K562 (cell line): ENCODE measurements around the gene TEDDM1.

Experiments
- KAT8 ChIP-seq: fragments of 450-650 bp; IDR thresholded peaks from 2 replicates; pipeline ENCODE4 v1.6.1; 2016; ENCODE audit warnings: low read depth, mild to moderate bottlenecking
- MED1 ChIP-seq: sonication (generic); formaldehyde crosslinking; IDR thresholded peaks from 2 replicates; pipeline ENCODE4 v1.8.1; 2023; ENCODE audit warnings: missing genetic modification reagents, borderline replicate concordance
- POLR2AphosphoS5 ChIP-seq: IDR thresholded peaks from 2 replicates; pipeline ENCODE4 v1.6.1; 2011; ENCODE audit warnings: mild to moderate bottlenecking, low read depth, low read length, moderate library complexity; ENCODE audit not compliant: control insufficient read depth, insufficient read depth
- PTTG1 ChIP-seq: fragments of 450-650 bp; IDR thresholded peaks from 2 replicates; pipeline ENCODE4 v1.6.1; 2016; ENCODE audit warnings: low read depth, mild to moderate bottlenecking, missing genetic modification characterization, missing compliant biosample characterization
- RFX1 ChIP-seq: fragments of 450-650 bp; IDR thresholded peaks from 2 replicates; pipeline ENCODE4 v1.6.1; 2016; ENCODE audit warnings: mild to moderate bottlenecking, moderate library complexity
- SIN3A ChIP-seq, 2 experiments: fragments of 150-350 bp in 1 of 2; IDR thresholded peaks; 2 replicates each; pipeline ENCODE4 v1.6.1; 2011 to 2016; ENCODE audit warnings: borderline replicate concordance in 2 of 2, low read depth in 2 of 2, low read length in 2 of 2, mild to moderate bottlenecking in 2 of 2, moderate library complexity in 2 of 2; ENCODE audit not compliant: control insufficient read depth in 1 of 2
- TAF1 ChIP-seq: IDR thresholded peaks from 2 replicates; pipeline ENCODE4 v1.6.1; 2011; ENCODE audit warnings: mild to moderate bottlenecking, low read length, moderate library complexity; ENCODE audit not compliant: insufficient read depth, control insufficient read depth, severe bottlenecking; ENCODE audit errors: extremely low read depth
- YY1 ChIP-seq, 3 experiments: IDR thresholded peaks; 2 replicates each; pipeline ENCODE4 v1.6.1; 2011; ENCODE audit warnings: low read length in 2 of 3, mild to moderate bottlenecking in 2 of 3, moderate library complexity in 2 of 3, borderline replicate concordance in 1 of 3, control low read depth in 1 of 3, low read depth in 1 of 3; ENCODE audit not compliant: insufficient read depth in 3 of 3, insufficient replicate concordance in 2 of 3, control insufficient read depth in 1 of 3, insufficient read length in 1 of 3; ENCODE audit errors: extremely low read depth in 1 of 3
- ZNF212 ChIP-seq: fragments of 450-650 bp; formaldehyde crosslinking; IDR thresholded peaks from 2 replicates; pipeline ENCODE4 v1.4.0; 2020; ENCODE audit warnings: mild to moderate bottlenecking
- ZNF224 ChIP-seq: sonication (generic); formaldehyde crosslinking; IDR thresholded peaks from 2 replicates; pipeline ENCODE4 v1.8.0; 2022; ENCODE audit warnings: mild to moderate bottlenecking, missing genetic modification reagents
- TF ChIP-seq, protein P1 (sequence below), 3 experiments: IDR thresholded peaks in 2 of 3; conservative IDR thresholded peaks in 1 of 3; 2 replicates each; pipeline ENCODE4 v1.5.1; 2011 to 2012; ENCODE audit warnings: low read length in 3 of 3, mild to moderate bottlenecking in 3 of 3, control low read depth in 2 of 3, improper control_type of control experiment in 1 of 3, inconsistent platforms in 1 of 3, low read depth in 1 of 3, mixed read lengths in 1 of 3, moderate library complexity in 1 of 3; ENCODE audit not compliant: insufficient read depth in 2 of 3
- TF ChIP-seq, protein P2 (sequence below): sonication (generic); formaldehyde crosslinking; IDR thresholded peaks from 2 replicates; pipeline ENCODE4 v1.8.1; 2023; ENCODE audit warnings: mild to moderate bottlenecking, missing genetic modification reagents
- TF ChIP-seq, protein P3 (sequence below): IDR thresholded peaks from 3 replicates; pipeline ENCODE4 v1.6.1; 2011; ENCODE audit warnings: borderline replicate concordance, mild to moderate bottlenecking; ENCODE audit not compliant: insufficient read length, insufficient read depth

GRCh38 chr1:182388392-182389134 is 11.9 kb downstream of the TEDDM1 start:
- no peak for TF ChIP-seq TAF1
- TF ChIP-seq PTTG1 (tag), result no peak
- no peak for TF ChIP-seq SIN3A (IDR thresholded peaks at IDR 0.05; ENCODE audit: borderline replicate concordance in 2 of 2, control insufficient read depth in 1 of 2, low read depth in 2 of 2, low read length in 2 of 2)
- TF ChIP-seq, protein P1, sequence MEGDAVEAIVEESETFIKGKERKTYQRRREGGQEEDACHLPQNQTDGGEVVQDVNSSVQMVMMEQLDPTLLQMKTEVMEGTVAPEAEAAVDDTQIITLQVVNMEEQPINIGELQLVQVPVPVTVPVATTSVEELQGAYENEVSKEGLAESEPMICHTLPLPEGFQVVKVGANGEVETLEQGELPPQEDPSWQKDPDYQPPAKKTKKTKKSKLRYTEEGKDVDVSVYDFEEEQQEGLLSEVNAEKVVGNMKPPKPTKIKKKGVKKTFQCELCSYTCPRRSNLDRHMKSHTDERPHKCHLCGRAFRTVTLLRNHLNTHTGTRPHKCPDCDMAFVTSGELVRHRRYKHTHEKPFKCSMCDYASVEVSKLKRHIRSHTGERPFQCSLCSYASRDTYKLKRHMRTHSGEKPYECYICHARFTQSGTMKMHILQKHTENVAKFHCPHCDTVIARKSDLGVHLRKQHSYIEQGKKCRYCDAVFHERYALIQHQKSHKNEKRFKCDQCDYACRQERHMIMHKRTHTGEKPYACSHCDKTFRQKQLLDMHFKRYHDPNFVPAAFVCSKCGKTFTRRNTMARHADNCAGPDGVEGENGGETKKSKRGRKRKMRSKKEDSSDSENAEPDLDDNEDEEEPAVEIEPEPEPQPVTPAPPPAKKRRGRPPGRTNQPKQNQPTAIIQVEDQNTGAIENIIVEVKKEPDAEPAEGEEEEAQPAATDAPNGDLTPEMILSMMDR (IDR thresholded peaks at IDR 0.05 in 2 of 3, conservative IDR thresholded peaks at IDR 0.05 in 1 of 3; ENCODE audit: insufficient read depth in 2 of 3, low read depth in 1 of 3, low read length in 3 of 3), result no peak
- no peak for TF ChIP-seq YY1 (IDR thresholded peaks at IDR 0.05; ENCODE audit: borderline replicate concordance in 1 of 3, control insufficient read depth in 1 of 3, extremely low read depth in 1 of 3, insufficient read depth in 3 of 3, insufficient read length in 1 of 3, insufficient replicate concordance in 2 of 3, low read depth in 1 of 3, low read length in 2 of 3)
- TF ChIP-seq ZNF212 (CRISPR knock-in tag), result no peak
- TF ChIP-seq KAT8, result no peak
- no peak for TF ChIP-seq MED1 (CRISPR knock-in tag)
- TF ChIP-seq, protein P2, sequence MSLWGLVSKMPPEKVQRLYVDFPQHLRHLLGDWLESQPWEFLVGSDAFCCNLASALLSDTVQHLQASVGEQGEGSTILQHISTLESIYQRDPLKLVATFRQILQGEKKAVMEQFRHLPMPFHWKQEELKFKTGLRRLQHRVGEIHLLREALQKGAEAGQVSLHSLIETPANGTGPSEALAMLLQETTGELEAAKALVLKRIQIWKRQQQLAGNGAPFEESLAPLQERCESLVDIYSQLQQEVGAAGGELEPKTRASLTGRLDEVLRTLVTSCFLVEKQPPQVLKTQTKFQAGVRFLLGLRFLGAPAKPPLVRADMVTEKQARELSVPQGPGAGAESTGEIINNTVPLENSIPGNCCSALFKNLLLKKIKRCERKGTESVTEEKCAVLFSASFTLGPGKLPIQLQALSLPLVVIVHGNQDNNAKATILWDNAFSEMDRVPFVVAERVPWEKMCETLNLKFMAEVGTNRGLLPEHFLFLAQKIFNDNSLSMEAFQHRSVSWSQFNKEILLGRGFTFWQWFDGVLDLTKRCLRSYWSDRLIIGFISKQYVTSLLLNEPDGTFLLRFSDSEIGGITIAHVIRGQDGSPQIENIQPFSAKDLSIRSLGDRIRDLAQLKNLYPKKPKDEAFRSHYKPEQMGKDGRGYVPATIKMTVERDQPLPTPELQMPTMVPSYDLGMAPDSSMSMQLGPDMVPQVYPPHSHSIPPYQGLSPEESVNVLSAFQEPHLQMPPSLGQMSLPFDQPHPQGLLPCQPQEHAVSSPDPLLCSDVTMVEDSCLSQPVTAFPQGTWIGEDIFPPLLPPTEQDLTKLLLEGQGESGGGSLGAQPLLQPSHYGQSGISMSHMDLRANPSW (CRISPR knock-in tag), result no peak
- TF ChIP-seq RFX1, result no peak
- no peak; the same call in 1 of the 2 replicates for TF ChIP-seq ZNF224
- TF ChIP-seq, protein P3, sequence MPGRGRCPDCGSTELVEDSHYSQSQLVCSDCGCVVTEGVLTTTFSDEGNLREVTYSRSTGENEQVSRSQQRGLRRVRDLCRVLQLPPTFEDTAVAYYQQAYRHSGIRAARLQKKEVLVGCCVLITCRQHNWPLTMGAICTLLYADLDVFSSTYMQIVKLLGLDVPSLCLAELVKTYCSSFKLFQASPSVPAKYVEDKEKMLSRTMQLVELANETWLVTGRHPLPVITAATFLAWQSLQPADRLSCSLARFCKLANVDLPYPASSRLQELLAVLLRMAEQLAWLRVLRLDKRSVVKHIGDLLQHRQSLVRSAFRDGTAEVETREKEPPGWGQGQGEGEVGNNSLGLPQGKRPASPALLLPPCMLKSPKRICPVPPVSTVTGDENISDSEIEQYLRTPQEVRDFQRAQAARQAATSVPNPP, result no peak
- TF ChIP-seq POLR2AphosphoS5, result no peak
